ENCODE data around the gene TFEB. TPM values are rescaled to one million over a fixed set of nuclear protein-coding genes. Genes with fewer than 3 reads are reported as not detected.

Gene TFEB
- total and polyA plus RNA-seq, 4 donors: 1.1 to 6.2 (median 3.8) TPM

GRCh38 chr6:41659935-41660334 lies 75.5 kb downstream of the TFEB start:
- 32% methylated on average over 7 of the region's 7 CpGs for WGBS
- Histone ChIP-seq H3K9ac (ENCODE audit: low read depth in 1 of 2, low read length in 2 of 2) (no peak overlapping the region), H3K4me1 (ENCODE audit: control insufficient read depth in 4 of 4, insufficient read depth in 4 of 4, low read length in 3 of 4) (no peaks in the 10 kb centered on the region), H3K27me3 (ENCODE audit: control insufficient read depth in 4 of 4, insufficient read depth in 4 of 4, low read length in 3 of 4) (no peaks in the 10 kb centered on the region), H3K36me3 (ENCODE audit: control insufficient read depth in 4 of 4, insufficient read depth in 3 of 4, low read depth in 1 of 4, low read length in 3 of 4) (no peaks in the 10 kb centered on the region), H3K27ac (ENCODE audit: low read depth in 1 of 2, low read length in 2 of 2) (no peak overlapping the region), H3K9me3 (ENCODE audit: control insufficient read depth in 4 of 4, low read length in 3 of 4) (no peaks in the 10 kb centered on the region), H3K4me3 (ENCODE audit: low read depth in 1 of 3, low read length in 3 of 3) (no peak overlapping the region)
- no peak for DNase-seq (ENCODE audit: low spot score)
- TF ChIP-seq ATF3 (IDR thresholded peaks at IDR 0.05) (no peak), TAF1 (conservative IDR thresholded peaks at IDR 0.05) (no peak), CTCF (IDR thresholded peaks at IDR 0.05; ENCODE audit: low read depth, low read length, missing input control) (no peak), EGR1 (IDR thresholded peaks at IDR 0.05; ENCODE audit: low read depth in 2 of 2) (no peak), HNF4G (IDR thresholded peaks at IDR 0.05) (no peak), FOXA2 (IDR thresholded peaks at IDR 0.05) (no peak), GABPA (IDR thresholded peaks at IDR 0.05 in 1 of 2, conservative IDR thresholded peaks at IDR 0.05 in 1 of 2) (no peak), SP1 (IDR thresholded peaks at IDR 0.05) (no peak), HNF4A (conservative IDR thresholded peaks at IDR 0.05) (no peak), RAD21 (IDR thresholded peaks at IDR 0.05) (no peak), FOXA1 (IDR thresholded peaks at IDR 0.05) (no peak), MAX (IDR thresholded peaks at IDR 0.05) (no peak)

- H3K4me1 ChIP-seq (ENCODE audit: control insufficient read depth in 4 of 4, insufficient read depth in 4 of 4, low read length in 3 of 4): no peaks in the 10 kb centered on the region
- no peaks in the 10 kb centered on the region for H3K9me3 ChIP-seq (ENCODE audit: control insufficient read depth in 4 of 4, low read length in 3 of 4)
- WGBS: 87% methylated on average over 13 of the region's 13 CpGs
- H3K36me3 ChIP-seq (ENCODE audit: control insufficient read depth in 4 of 4, insufficient read depth in 3 of 4, low read depth in 1 of 4, low read length in 3 of 4): no peaks in the 10 kb centered on the region
- TF ChIP-seq HNF4A (conservative IDR thresholded peaks at IDR 0.05): no peak
- TF ChIP-seq RXRA (IDR thresholded peaks at IDR 0.05): no peak
- TF ChIP-seq TAF1 (conservative IDR thresholded peaks at IDR 0.05): no peak
- TF ChIP-seq EGR1 (IDR thresholded peaks at IDR 0.05; ENCODE audit: low read depth in 2 of 2): no peak
- TF ChIP-seq REST (IDR thresholded peaks at IDR 0.05): no peak
- no peak for TF ChIP-seq FOXA1 (IDR thresholded peaks at IDR 0.05)
- no peak for TF ChIP-seq ATF3 (IDR thresholded peaks at IDR 0.05)
- TF ChIP-seq GABPA (IDR thresholded peaks at IDR 0.05 in 1 of 2, conservative IDR thresholded peaks at IDR 0.05 in 1 of 2): no peak
- no peak for TF ChIP-seq ZBTB33 (IDR thresholded peaks at IDR 0.05)
- TF ChIP-seq YY1 (IDR thresholded peaks at IDR 0.05): no peak
- no peak for TF ChIP-seq JUND (IDR thresholded peaks at IDR 0.05)
- TF ChIP-seq HNF4G (IDR thresholded peaks at IDR 0.05): no peak
- no peak for TF ChIP-seq CTCF (IDR thresholded peaks at IDR 0.05; ENCODE audit: low read depth, low read length, missing input control)
- no peak for TF ChIP-seq RAD21 (IDR thresholded peaks at IDR 0.05)
- TF ChIP-seq MAX (IDR thresholded peaks at IDR 0.05): no peak
- TF ChIP-seq NR2F2 (IDR thresholded peaks at IDR 0.05): no peak
- TF ChIP-seq SP1 (IDR thresholded peaks at IDR 0.05): no peak
- TF ChIP-seq FOXA2 (IDR thresholded peaks at IDR 0.05): no peak
- no peak for DNase-seq (ENCODE audit: low spot score)
- H3K4me3 ChIP-seq (ENCODE audit: low read depth in 1 of 3, low read length in 3 of 3): no peak overlapping the region
- no peaks in the 10 kb centered on the region for H3K27me3 ChIP-seq (ENCODE audit: control insufficient read depth in 4 of 4, insufficient read depth in 4 of 4, low read length in 3 of 4)
- no peak overlapping the region for H3K27ac ChIP-seq (ENCODE audit: low read depth in 1 of 2, low read length in 2 of 2)
- no peak overlapping the region for H3K9ac ChIP-seq (ENCODE audit: low read depth in 1 of 2, low read length in 2 of 2)
These were observed 76.8 kb downstream of the TFEB start for GRCh38 chr6:41658636-41659035.

All from liver (tissue), 9 donors.